Liver (tissue), 3 donors: ENCODE results near the gene DKC1.

Experiments used
- HNF4A ChIP-seq, 2 donors: conservative IDR thresholded peaks; 2 replicates each; pipeline ENCODE4 v1.6.1; 2016; ENCODE audit warnings: antibody characterized with exemption in 2 of 2, mild to moderate bottlenecking in 2 of 2
- YY1 ChIP-seq: IDR thresholded peaks from 2 replicates; pipeline ENCODE4 v1.6.1; 2016; ENCODE audit warnings: antibody characterized with exemption, mild to moderate bottlenecking
- TF ChIP-seq, protein P1 (sequence below): fragments of 150-350 bp; IDR thresholded peaks from 2 replicates; pipeline ENCODE4 v1.5.1; 2017; ENCODE audit warnings: improper control_type of control experiment, low read depth, low read length; ENCODE audit not compliant: missing input control
- TF ChIP-seq, protein P2 (sequence below): IDR thresholded peaks from 2 replicates; pipeline ENCODE4 v1.6.1; 2016; ENCODE audit warnings: antibody characterized with exemption
- TF ChIP-seq, protein P3 (sequence below): IDR thresholded peaks from 2 replicates; pipeline ENCODE4 v1.6.1; 2016; ENCODE audit warnings: antibody characterized with exemption
- TF ChIP-seq, protein P4 (sequence below): IDR thresholded peaks from 2 replicates; pipeline ENCODE4 v1.6.1; 2016; ENCODE audit warnings: antibody characterized with exemption
- donor health status: healthy.
- donor health status: healthy.

DNA sequence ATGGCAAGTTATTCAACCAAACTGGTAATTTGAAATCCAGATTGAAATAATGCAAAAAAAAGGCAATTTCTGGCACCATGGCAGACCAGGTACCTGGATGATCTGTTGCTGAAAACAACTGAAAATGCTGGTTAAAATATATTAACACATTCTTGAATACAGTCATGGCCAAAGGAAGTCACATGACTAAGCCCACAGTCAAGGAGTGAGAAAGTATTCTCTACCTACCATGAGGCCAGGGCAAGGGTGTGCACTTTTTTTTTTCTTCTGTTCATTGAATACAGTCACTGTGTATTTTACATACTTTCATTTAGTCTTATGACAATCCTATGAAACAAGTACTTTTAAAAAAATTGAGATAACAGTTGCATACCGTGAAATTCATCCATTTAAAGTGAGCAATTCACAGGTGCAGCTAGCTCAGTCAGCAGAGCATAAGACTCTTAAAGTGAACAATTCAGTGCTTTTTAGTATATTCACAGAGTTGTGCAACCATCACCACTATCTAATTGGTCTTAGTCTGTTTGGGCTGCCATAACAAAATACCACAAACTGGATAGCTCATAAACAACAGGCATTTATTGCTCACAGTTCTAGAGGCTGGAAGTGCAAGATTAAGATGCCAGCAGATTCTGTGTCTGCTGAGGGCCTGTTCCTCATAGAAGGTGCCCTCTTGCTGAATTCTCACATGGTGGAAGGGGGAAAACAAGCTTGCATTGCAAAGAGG is 47.4 kb downstream of the DKC1 start:
- TF ChIP-seq, protein P1, sequence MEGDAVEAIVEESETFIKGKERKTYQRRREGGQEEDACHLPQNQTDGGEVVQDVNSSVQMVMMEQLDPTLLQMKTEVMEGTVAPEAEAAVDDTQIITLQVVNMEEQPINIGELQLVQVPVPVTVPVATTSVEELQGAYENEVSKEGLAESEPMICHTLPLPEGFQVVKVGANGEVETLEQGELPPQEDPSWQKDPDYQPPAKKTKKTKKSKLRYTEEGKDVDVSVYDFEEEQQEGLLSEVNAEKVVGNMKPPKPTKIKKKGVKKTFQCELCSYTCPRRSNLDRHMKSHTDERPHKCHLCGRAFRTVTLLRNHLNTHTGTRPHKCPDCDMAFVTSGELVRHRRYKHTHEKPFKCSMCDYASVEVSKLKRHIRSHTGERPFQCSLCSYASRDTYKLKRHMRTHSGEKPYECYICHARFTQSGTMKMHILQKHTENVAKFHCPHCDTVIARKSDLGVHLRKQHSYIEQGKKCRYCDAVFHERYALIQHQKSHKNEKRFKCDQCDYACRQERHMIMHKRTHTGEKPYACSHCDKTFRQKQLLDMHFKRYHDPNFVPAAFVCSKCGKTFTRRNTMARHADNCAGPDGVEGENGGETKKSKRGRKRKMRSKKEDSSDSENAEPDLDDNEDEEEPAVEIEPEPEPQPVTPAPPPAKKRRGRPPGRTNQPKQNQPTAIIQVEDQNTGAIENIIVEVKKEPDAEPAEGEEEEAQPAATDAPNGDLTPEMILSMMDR, result no peak
- no peak for TF ChIP-seq HNF4A (conservative IDR thresholded peaks at IDR 0.05)
- TF ChIP-seq, protein P2, sequence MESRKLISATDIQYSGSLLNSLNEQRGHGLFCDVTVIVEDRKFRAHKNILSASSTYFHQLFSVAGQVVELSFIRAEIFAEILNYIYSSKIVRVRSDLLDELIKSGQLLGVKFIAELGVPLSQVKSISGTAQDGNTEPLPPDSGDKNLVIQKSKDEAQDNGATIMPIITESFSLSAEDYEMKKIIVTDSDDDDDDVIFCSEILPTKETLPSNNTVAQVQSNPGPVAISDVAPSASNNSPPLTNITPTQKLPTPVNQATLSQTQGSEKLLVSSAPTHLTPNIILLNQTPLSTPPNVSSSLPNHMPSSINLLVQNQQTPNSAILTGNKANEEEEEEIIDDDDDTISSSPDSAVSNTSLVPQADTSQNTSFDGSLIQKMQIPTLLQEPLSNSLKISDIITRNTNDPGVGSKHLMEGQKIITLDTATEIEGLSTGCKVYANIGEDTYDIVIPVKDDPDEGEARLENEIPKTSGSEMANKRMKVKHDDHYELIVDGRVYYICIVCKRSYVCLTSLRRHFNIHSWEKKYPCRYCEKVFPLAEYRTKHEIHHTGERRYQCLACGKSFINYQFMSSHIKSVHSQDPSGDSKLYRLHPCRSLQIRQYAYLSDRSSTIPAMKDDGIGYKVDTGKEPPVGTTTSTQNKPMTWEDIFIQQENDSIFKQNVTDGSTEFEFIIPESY, result no peak
- TF ChIP-seq, protein P3, sequence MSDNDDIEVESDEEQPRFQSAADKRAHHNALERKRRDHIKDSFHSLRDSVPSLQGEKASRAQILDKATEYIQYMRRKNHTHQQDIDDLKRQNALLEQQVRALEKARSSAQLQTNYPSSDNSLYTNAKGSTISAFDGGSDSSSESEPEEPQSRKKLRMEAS, result no peak
- TF ChIP-seq, protein P4, sequence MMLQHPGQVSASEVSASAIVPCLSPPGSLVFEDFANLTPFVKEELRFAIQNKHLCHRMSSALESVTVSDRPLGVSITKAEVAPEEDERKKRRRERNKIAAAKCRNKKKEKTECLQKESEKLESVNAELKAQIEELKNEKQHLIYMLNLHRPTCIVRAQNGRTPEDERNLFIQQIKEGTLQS, result no peak
- TF ChIP-seq YY1, result no peak
